ENCODE results near the gene CRB1. TPM values are rescaled to one million over a fixed set of nuclear protein-coding genes. Genes with fewer than 3 reads are reported as not detected.

CRB1 gene
- total RNA-seq, 2 donors from 2014 or later, result 0.17 TPM; not detected in 1

GRCh38 chr1:197306381-197307062 lies 38.5 kb downstream of the CRB1 start:
- Histone ChIP-seq H3K27me3 (no peaks in the 10 kb centered on the region), H3K4me1 (no peaks in the 10 kb centered on the region), H3K27ac (no peak overlapping the region), H3K9me3 (no peaks in the 10 kb centered on the region), H3K9ac (ENCODE audit: low read depth in 2 of 2, low read length in 2 of 2) (no peak overlapping the region), H3K36me3 (no peaks in the 10 kb centered on the region), H3K4me3 (no peak overlapping the region)
- intact Hi-C loops (cut with DNase I), result no loop called here
- DNase-seq, result no peak
- TF ChIP-seq, protein P1, sequence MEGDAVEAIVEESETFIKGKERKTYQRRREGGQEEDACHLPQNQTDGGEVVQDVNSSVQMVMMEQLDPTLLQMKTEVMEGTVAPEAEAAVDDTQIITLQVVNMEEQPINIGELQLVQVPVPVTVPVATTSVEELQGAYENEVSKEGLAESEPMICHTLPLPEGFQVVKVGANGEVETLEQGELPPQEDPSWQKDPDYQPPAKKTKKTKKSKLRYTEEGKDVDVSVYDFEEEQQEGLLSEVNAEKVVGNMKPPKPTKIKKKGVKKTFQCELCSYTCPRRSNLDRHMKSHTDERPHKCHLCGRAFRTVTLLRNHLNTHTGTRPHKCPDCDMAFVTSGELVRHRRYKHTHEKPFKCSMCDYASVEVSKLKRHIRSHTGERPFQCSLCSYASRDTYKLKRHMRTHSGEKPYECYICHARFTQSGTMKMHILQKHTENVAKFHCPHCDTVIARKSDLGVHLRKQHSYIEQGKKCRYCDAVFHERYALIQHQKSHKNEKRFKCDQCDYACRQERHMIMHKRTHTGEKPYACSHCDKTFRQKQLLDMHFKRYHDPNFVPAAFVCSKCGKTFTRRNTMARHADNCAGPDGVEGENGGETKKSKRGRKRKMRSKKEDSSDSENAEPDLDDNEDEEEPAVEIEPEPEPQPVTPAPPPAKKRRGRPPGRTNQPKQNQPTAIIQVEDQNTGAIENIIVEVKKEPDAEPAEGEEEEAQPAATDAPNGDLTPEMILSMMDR (IDR thresholded peaks at IDR 0.05), result no peak

DNA sequence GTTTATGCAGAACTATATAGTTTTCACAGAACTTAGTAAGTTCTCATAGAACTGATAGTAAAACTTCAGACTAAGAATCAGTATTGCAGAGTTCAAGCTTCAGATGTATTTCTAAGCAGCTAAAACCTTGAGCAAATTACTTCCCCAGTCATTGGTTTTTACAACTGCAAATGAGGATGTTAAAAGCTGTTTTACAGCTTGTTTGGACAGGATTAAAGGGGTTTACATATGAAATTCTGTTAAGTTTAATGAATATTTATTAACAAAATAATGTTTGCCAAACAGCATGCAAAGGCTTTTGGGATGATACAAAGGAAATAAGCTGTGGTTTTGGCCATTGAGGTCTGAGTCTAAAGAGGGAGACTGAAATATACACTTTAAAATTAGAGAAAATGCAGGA lies 39.1 kb downstream of the CRB1 start:
- DNase-seq, result no peak
- Histone ChIP-seq H3K4me3 (no peak overlapping the region), H3K9me3 (no peaks in the 10 kb centered on the region), H3K9ac (ENCODE audit: low read depth in 2 of 2, low read length in 2 of 2) (no peak overlapping the region), H3K27ac (no peak overlapping the region), H3K27me3 (no peaks in the 10 kb centered on the region), H3K4me1 (no peaks in the 10 kb centered on the region), H3K36me3 (no peaks in the 10 kb centered on the region)
- TF ChIP-seq, protein P1 (IDR thresholded peaks at IDR 0.05), result no peak
- intact Hi-C loops (cut with DNase I), result no loop called here

GRCh38 chr1:197307551-197307950 lies 39.5 kb downstream of the CRB1 start:
- H3K9ac ChIP-seq (ENCODE audit: low read depth in 2 of 2, low read length in 2 of 2), result no peak overlapping the region
- intact Hi-C loops (cut with DNase I), result no loop called here
- no peaks in the 10 kb centered on the region for H3K4me1 ChIP-seq
- no peaks in the 10 kb centered on the region for H3K9me3 ChIP-seq
- no peaks in the 10 kb centered on the region for H3K27me3 ChIP-seq
- H3K27ac ChIP-seq, result no peak overlapping the region
- DNase-seq, result no peak
- TF ChIP-seq, protein P1 (IDR thresholded peaks at IDR 0.05), result no peak
- H3K36me3 ChIP-seq, result no peaks in the 10 kb centered on the region
- no peak overlapping the region for H3K4me3 ChIP-seq

DNA sequence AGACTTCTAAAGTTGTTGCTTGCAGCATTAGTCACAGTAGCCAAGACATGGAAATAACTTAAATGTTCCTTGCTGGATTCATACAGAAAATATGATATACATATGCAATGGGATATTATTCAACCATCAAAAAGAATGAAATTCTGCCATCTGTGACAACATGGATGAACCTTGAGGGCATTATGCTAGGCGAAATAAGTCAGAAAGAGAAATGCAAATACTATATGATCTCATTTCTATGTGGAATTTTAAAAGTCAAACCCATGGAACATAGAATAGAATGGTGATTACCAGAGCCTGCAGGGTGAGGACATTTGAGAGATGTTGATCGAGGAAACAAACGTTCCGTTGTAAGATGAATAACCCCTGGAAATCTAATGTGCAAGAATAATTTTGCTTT lies 43.0 kb downstream of the CRB1 start:
- Histone ChIP-seq H3K9me3 (no peaks in the 10 kb centered on the region), H3K27me3 (no peaks in the 10 kb centered on the region), H3K4me3 (no peak overlapping the region), H3K9ac (ENCODE audit: low read depth in 2 of 2, low read length in 2 of 2) (no peak overlapping the region), H3K36me3 (no peaks in the 10 kb centered on the region), H3K27ac (no peak overlapping the region), H3K4me1 (no peaks in the 10 kb centered on the region)
- DNase-seq, result no peak
- TF ChIP-seq, protein P1 (IDR thresholded peaks at IDR 0.05), result no peak
- intact Hi-C loops (cut with DNase I), result no loop called here

DNA sequence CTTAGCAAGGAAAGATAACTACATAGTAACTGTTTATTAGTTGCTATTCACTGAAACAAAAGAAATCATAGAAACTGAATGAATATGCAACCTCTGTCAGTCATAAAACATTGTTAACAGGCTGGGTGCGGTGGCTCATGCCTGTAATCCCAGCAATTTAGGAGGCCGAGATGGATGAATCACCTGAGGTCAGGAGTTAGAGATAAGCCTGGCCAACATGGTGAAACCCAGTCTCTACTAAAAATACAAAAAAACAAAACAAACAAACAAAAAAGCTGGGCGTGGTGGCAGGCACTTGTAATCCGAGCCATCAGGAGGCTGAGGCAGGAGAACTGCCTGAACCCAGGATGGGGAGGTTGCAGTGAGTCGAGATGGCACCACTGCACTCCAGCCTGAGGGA lies 44.1 kb downstream of the CRB1 start:
- Histone ChIP-seq H3K4me1 (no peaks in the 10 kb centered on the region), H3K9me3 (no peaks in the 10 kb centered on the region), H3K4me3 (no peak overlapping the region), H3K27me3 (no peaks in the 10 kb centered on the region), H3K36me3 (no peaks in the 10 kb centered on the region), H3K27ac (no peak overlapping the region), H3K9ac (ENCODE audit: low read depth in 2 of 2, low read length in 2 of 2) (no peak overlapping the region)
- DNase-seq, result no peak
- TF ChIP-seq, protein P1 (IDR thresholded peaks at IDR 0.05), result no peak
- intact Hi-C loops (cut with DNase I), result no loop called here
